Subcutaneous abdominal adipose tissue (tissue), 5 donors: Measurements from ENCODE around the gene C8G.

Experiments used
- H3K27ac ChIP-seq: one replicate; pipeline ENCODE4 v1.7.0; 2013; ENCODE audit warnings: low read depth, mild to moderate bottlenecking, inconsistent platforms, low read length, moderate library complexity
- H3K27me3 ChIP-seq, 5 donors: one replicate each; pipeline ENCODE4 v1.7.0; 2013; ENCODE audit warnings: low read length in 5 of 5, inconsistent platforms in 1 of 5; ENCODE audit not compliant: control insufficient read depth in 5 of 5, insufficient read depth in 4 of 5
- H3K36me3 ChIP-seq, 5 donors: one replicate each; pipeline ENCODE4 v1.7.0; 2013; ENCODE audit warnings: low read length in 5 of 5; ENCODE audit not compliant: control insufficient read depth in 5 of 5, insufficient read depth in 5 of 5
- H3K4me1 ChIP-seq, 5 donors: one replicate each; pipeline ENCODE4 v1.7.0; 2013; ENCODE audit warnings: low read length in 5 of 5, mild to moderate bottlenecking in 3 of 5, moderate library complexity in 1 of 5; ENCODE audit not compliant: control insufficient read depth in 5 of 5, insufficient read depth in 5 of 5
- H3K4me3 ChIP-seq, 5 donors: one replicate each; pipeline ENCODE4 v1.7.0; 2013; ENCODE audit warnings: low read length in 5 of 5, low read depth in 1 of 5
- H3K9ac ChIP-seq, 5 donors: one replicate each; pipeline ENCODE4 v1.7.0; 2013; ENCODE audit warnings: low read length in 5 of 5, mild to moderate bottlenecking in 4 of 5, moderate library complexity in 3 of 5
- H3K9me3 ChIP-seq, 5 donors: one replicate each; pipeline ENCODE4 v1.7.0; 2013; ENCODE audit warnings: low read length in 5 of 5; ENCODE audit not compliant: control insufficient read depth in 5 of 5
- donor health status: healthy.
- donor health status: healthy.
- donor health status: healthy.
- donor health status: healthy.
- donor health status: healthy.

The C8G gene

GRCh38 chr9:136947028-136947891, 2.2 kb downstream of the C8G start:
- H3K27ac ChIP-seq: no peak overlapping the region
- no peaks in the 10 kb centered on the region for H3K27me3 ChIP-seq

DNA sequence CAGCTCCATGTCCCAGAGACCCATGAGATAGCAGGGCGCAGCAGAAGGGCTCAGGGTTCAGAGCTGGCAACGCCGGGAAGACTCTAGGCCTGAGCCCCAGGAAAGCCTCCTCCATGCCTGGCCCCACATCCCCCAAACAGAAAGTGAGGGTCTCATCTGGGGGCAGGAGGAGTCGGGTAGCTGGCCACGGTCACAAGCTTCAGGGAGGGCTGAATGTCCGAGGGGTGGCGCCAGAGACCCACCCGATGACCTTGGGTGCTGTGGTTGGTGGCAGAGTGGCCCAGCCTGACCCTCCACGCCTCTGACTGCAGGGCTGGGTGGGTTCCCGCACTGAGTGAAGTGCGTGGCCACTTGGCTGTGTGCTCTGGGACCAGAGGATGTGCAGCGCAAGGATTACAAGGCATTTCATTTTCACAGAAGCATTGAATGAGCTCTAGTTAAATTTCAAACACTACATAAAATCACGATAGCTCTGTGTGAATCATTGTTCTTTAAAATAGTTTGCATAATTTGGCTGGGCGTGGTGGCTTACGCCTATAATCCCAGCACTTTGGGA, 3.0 kb downstream of the C8G start:
- no peaks in the 10 kb centered on the region for H3K9me3 ChIP-seq
- no peaks in the 10 kb centered on the region for H3K27me3 ChIP-seq
- no peak overlapping the region for H3K9ac ChIP-seq
- no peak overlapping the region for H3K27ac ChIP-seq
- H3K4me1 ChIP-seq: peaks cover 2 to 46% (median 28%) of the 10 kb centered on the region in 5 donors
- no peak overlapping the region for H3K4me3 ChIP-seq
- H3K36me3 ChIP-seq: peaks cover 0 to 2% (median under 1%) of the 10 kb centered on the region in 5 donors

More at GRCh38 chr9:136947028-136947891, 2.2 kb downstream of the C8G start:
- Histone ChIP-seq H3K9me3 (no peaks in the 10 kb centered on the region), H3K4me1 (peaks cover 2 to 54% (median 32%) of the 10 kb centered on the region in 5 donors), H3K9ac (no peak overlapping the region), H3K4me3 (no peak overlapping the region), H3K36me3 (peaks cover 0 to 10% (median 8%) of the 10 kb centered on the region in 5 donors)

- peak overlapping the region in 4 of 5 donors; percentile 76 to 93 (median 82) for H3K9ac ChIP-seq
- peaks cover 0 to 37% (median 19%) of the 10 kb centered on the region in 5 donors for H3K4me1 ChIP-seq
- H3K27ac ChIP-seq: peak overlapping the region; percentile 30
- peak overlapping the region in 4 of 5 donors; percentile 67 to 81 (median 73) for H3K4me3 ChIP-seq
- H3K27me3 ChIP-seq: no peaks in the 10 kb centered on the region
- no peaks in the 10 kb centered on the region for H3K9me3 ChIP-seq
- H3K36me3 ChIP-seq: no peaks in the 10 kb centered on the region
Measured at GRCh38 chr9:136949239-136949816, 4.3 kb downstream of the C8G start.

DNA sequence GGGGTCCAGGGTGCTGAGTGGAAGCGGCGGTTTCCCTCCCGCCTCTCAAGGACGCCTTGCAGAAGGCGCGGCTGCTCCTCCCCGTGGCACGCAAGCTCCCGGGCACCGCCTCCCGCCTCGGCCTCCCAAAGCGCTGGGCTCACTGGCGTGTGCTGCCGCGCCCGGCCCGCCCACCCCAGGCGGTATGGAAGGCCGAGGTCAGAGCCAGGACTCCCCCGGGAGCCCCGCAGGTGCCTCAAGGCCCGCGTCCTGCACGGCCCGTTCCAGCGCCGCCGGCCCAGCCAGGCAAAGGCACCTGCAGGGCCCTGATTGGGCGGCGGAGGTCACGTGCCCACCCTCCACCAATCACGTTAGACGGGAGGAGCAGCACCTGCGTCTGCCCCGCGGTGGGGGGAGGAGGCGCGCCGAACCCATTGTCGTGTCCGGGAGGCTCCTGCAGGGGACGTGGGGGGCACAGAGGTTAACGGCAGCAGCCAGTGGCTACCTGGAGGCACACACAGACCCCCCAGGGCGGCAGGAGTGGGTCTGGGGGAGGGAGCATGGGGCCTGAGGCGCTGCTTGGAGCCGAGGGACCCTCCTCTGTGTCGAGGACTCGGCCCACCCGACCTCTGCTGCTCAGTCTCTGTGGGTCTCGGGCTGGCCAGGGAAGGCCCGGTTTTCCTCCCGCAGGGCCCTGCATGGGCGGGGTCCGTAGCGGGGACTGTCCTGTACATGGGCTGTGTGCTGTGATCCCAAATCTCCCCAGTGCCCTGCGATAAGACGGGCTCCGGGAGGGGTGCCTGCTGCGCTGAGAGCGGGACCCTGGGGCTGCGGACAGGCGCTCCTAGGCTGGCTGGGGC, 5.0 kb downstream of the C8G start:
- H3K36me3 ChIP-seq: no peaks in the 10 kb centered on the region
- H3K4me3 ChIP-seq: peak overlapping the region in 4 of 5 donors; percentile 67 to 81 (median 73)
- peaks cover 0 to 4% (median 0%) of the 10 kb centered on the region in 5 donors for H3K27me3 ChIP-seq
- peak overlapping the region in 4 of 5 donors; percentile 76 to 93 (median 82) for H3K9ac ChIP-seq
- peaks cover 0 to 34% (median 16%) of the 10 kb centered on the region in 5 donors for H3K4me1 ChIP-seq
- no peaks in the 10 kb centered on the region for H3K9me3 ChIP-seq
- H3K27ac ChIP-seq: peak overlapping the region; percentile 30

- Histone ChIP-seq H3K27me3 (peaks cover 0 to 4% (median 0%) of the 10 kb centered on the region in 5 donors), H3K36me3 (no peaks in the 10 kb centered on the region), H3K27ac (no peak overlapping the region), H3K4me1 (peaks cover 0 to 33% (median 15%) of the 10 kb centered on the region in 5 donors), H3K4me3 (peak overlapping the region in 4 of 5 donors; percentile 67 to 81 (median 73)), H3K9me3 (no peaks in the 10 kb centered on the region), H3K9ac (peak overlapping the region in 4 of 5 donors; percentile 76 to 93 (median 82))
Measured at GRCh38 chr9:136950656-136951276, 5.7 kb downstream of the C8G start.

DNA sequence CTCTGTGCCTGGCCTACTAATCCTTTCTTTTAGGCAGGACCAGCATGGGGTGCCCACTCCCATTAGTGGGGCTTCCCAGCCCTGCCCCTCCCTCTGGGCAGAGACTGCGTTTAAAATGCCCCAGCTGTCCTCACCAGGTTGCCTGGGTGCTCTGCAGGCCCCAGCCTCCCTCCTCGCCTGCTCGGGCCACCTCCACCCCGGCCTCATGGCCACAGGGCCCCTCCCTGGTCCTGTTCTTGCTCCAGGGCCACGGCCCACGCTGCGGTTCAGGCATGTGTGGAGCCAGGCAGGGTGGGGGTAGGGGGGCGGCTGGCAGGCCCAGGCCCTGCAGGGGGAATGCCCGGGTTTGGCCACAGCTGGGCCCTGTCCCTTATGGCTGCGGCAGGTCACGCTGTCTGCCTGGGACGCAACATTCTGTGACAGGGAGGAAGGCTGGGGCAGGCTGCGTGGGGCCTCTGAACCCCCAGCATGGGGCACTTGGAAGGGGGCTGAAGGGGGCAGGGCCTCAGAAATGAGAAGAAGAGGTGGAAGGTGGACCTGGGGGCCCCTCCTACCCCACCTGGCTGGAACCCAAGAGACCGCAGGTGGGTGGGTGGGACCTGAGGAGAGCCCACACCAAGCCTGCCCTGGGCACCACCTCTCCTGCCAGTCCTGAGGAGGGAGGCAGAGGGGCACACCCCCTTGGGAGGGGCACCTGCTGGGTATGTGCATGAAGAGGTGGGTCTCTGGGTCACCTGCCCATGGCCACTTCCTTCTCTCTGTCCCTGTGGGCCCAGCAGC, 6.7 kb downstream of the C8G start, which contains the start of gene LCN12:
TSS of gene LCN12 (plus strand) at position 733 of the 780 bp plus-strand sequence. CDS start 55 bp downstream, outside the sequence.
- no peak within 1 kb of the TSS for H3K9ac ChIP-seq
- no peak within 1 kb of the TSS for H3K27ac ChIP-seq
- H3K4me3 ChIP-seq: no peak within 1 kb of the TSS
- H3K4me1 ChIP-seq: peaks cover 0 to 32% (median 15%) of the 10 kb centered on the region in 5 donors
- H3K9me3 ChIP-seq: peaks cover 0 to 4% (median 0%) of the 10 kb centered on the region in 5 donors
- H3K27me3 ChIP-seq: peaks cover 0 to 4% (median 0%) of the 10 kb centered on the region in 5 donors
- H3K36me3 ChIP-seq: no peaks in the 10 kb centered on the region

DNA sequence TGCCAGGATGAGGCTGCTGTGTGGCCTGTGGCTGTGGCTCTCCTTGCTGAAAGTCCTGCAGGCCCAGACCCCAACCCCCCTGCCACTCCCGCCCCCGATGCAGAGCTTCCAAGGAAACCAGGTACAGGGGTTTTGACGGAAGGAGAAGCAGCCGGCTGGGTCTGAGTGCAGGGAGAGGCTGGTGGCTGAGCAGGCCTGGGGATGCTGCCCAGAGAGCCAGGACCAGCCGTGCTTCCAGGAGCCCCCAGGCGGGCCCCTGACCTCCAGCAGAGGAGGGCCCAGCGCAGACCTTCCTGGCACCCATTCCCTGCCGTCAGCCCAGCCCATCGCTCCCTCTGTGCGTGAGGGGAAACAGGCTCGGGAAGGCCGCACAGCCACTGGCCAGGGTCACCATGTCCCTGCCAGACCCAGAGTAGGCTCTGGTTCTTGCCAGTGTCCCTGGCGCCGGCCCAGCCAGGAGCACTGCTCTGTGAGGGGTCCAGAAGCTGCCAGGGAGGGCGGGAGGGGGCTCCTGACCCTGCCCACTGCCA, 7.3 kb downstream of the C8G start:
- Histone ChIP-seq H3K4me1 (peaks cover 0 to 25% (median 15%) of the 10 kb centered on the region in 5 donors), H3K9me3 (peaks cover 0 to 4% (median 0%) of the 10 kb centered on the region in 5 donors), H3K36me3 (no peaks in the 10 kb centered on the region), H3K9ac (no peak overlapping the region), H3K27me3 (peaks cover 0 to 4% (median 0%) of the 10 kb centered on the region in 5 donors), H3K27ac (no peak overlapping the region), H3K4me3 (no peak overlapping the region)

DNA sequence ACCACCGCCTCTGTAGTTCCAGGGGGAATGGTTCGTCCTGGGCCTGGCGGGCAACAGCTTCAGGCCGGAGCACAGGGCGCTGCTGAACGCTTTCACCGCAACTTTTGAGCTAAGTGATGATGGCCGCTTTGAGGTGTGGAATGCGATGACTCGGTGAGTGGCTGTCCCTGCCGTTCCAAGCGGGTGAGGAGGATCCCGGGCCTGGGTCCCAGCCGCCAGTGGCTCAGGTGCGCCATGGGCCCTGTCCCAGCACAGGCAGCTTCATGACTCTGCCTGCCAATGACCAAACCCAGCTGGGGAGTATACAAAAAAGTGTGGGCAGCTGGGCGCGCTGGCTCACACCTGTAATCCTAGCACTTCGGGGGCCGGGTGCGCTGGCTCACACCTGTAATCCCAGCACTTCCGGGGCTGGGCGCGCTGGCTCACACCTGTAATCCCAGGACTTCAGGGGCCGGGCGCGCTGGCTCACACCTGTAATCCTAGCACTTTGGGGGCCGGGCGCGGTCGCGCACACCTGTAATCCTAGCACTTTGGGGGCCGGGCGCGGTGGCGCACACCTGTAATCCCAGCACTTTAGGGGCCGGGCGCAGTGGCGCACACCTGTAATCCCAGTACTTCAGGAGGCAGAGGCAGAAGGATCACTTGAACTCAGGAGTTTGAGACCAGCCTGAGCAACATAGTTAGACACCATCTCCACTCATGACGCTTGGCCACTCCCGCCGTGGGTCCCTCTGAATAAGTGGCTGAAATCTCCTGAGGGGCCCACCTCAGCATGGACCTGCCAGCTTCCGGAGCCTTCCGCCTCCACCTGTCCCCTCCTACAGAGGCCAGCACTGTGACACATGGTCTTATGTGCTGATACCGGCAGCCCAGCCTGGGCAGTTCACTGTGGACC, 8.1 kb downstream of the C8G start:
- H3K36me3 ChIP-seq: no peaks in the 10 kb centered on the region
- H3K9me3 ChIP-seq: peaks cover 0 to 4% (median 0%) of the 10 kb centered on the region in 5 donors
- no peak overlapping the region for H3K9ac ChIP-seq
- no peak overlapping the region for H3K27ac ChIP-seq
- H3K27me3 ChIP-seq: peaks cover 0 to 4% (median 0%) of the 10 kb centered on the region in 5 donors
- H3K4me3 ChIP-seq: no peak overlapping the region
- H3K4me1 ChIP-seq: peaks cover 0 to 18% (median 13%) of the 10 kb centered on the region in 5 donors
